AG09319 (cell line): ENCODE results near the gene AFAP1.

Experiments
- DNase-seq: peaks from one replicate; pipeline ENCODE4 v3.0.0-alpha.2; 2010; ENCODE audit warnings: low read depth; ENCODE audit errors: extremely low read depth
- CTCF ChIP-seq: IDR thresholded peaks from 2 replicates; pipeline ENCODE4 v1.5.1; 2011; ENCODE audit warnings: low read depth, mild to moderate bottlenecking, inconsistent platforms, low read length, moderate library complexity

Gene AFAP1

GRCh38 chr4:7714738-7715137, 224.9 kb downstream of the AFAP1 start:
- TF ChIP-seq CTCF: no peak
- DNase-seq: no peak

GRCh38 chr4:7714176-7714575, 225.5 kb downstream of the AFAP1 start:
- DNase-seq: no peak
- no peak for TF ChIP-seq CTCF

- DNase-seq: no peak
- TF ChIP-seq CTCF: no peak
Measured at GRCh38 chr4:7713757-7714156, 225.9 kb downstream of the AFAP1 start.

- no peak for DNase-seq
- TF ChIP-seq CTCF: no peak
Measured at GRCh38 chr4:7712021-7712671, 227.5 kb downstream of the AFAP1 start.

GRCh38 chr4:7711307-7711963, 228.2 kb downstream of the AFAP1 start:
- no peak for DNase-seq
- no peak for TF ChIP-seq CTCF

GRCh38 chr4:7710576-7711306, 228.9 kb downstream of the AFAP1 start:
- TF ChIP-seq CTCF: no peak
- DNase-seq: no peak

- no peak for DNase-seq
- TF ChIP-seq CTCF: no peak
Measured at GRCh38 chr4:7710126-7710525, 229.5 kb downstream of the AFAP1 start.
